ENCODE measurements around the gene CBX7.

Gene CBX7

DNA sequence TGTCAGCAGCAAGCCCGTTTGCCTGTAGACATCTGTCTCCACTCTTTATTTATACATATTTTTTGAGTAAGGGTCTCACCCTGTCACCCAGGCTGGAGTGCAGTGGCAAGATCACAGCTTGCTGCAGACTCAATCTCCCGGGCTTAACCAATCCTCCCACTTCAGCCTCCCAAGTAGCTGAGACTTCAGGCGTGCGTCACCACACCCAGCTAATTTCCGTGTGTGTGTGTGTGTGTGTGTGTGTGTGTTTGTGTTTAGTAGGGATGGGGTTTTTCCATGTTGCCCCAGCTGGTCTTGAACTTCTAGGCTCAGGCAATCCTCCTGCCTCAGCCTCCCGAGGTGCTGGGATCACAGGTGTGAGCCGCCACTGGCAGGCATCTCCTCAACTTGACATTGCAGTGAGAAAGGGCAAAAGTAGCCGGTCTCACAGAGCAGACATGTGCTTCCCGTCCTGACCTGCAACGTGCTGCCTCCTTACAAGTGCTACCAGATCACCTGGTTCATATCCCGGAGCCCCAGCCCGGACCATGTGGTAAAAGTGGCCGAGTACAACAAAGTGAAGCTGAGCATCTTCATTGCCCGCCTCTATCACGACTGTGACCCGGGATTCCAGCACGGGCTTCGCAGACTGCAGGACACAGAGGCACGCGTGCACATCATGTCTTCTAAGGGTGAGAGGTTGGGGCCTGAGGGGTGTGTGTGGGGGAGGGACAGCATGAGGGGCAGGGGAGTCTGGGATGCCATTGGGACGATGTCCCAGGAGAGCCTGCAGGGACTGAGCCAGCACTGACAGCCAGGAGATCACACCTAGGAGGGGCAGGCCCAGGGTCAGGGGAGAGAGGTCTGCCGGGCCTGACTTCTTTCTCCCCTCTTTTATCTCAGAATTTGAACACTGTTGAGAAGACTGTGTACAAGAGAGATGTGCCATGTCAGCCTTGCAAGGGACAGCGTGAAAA is 61.1 kb downstream of the CBX7 start:
- Histone ChIP-seq H3K4me3 (ENCODE audit: low read length) (no peak overlapping the region), H3K4me1 (ENCODE audit: control insufficient read depth, low read depth, low read length) (peaks cover 6% of the 10 kb centered on the region), H3K27me3 (ENCODE audit: control insufficient read depth, insufficient read depth, low read length) (no peaks in the 10 kb centered on the region), H3K27ac (ENCODE audit: low read length) (no peak overlapping the region), H3K9me3 (ENCODE audit: control insufficient read depth, low read depth, low read length) (no peaks in the 10 kb centered on the region), H3K9ac (ENCODE audit: low read length) (no peak overlapping the region), H3K36me3 (ENCODE audit: control insufficient read depth, low read depth, low read length) (no peaks in the 10 kb centered on the region)

DNA sequence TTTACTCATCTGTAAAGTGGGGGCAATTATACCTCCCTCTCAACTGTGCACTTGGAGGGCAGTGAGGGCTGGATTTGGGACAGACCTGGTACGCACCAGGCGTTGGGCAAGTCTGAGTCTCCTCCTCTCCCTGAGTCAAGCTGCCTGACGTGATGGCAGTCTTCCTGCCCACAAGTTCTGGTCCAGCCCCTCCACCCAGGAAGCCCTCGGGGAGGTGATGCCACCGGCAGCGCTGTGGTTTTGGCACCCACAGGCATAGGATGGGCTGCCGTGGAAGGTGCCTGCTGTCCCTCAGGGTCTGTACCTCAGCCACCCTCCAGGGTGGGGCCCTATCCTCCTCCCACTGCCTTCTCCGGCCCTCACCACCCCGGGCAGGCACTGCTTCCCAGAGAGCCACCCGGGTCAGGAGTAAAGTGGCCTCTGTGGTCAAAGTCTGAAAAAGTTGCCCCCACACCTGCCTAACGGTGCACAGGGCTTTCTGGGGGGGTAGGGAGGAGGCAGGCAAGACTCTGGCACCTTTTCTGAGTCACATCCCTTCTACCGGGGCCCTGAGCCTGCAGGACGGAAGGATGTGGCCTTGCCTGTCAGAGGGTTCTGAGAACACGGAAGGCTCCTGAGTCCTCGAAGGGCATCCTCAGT is 61.9 kb downstream of the CBX7 start:
- Histone ChIP-seq H3K27me3 (ENCODE audit: control insufficient read depth, insufficient read depth, low read length) (no peaks in the 10 kb centered on the region), H3K9ac (ENCODE audit: low read length) (no peak overlapping the region), H3K9me3 (ENCODE audit: control insufficient read depth, low read depth, low read length) (no peaks in the 10 kb centered on the region), H3K36me3 (ENCODE audit: control insufficient read depth, low read depth, low read length) (no peaks in the 10 kb centered on the region), H3K27ac (ENCODE audit: low read length) (no peak overlapping the region), H3K4me1 (ENCODE audit: control insufficient read depth, low read depth, low read length) (peaks cover 6% of the 10 kb centered on the region), H3K4me3 (ENCODE audit: low read length) (no peak overlapping the region)

- Histone ChIP-seq H3K9ac (ENCODE audit: low read length) (no peak overlapping the region), H3K4me3 (ENCODE audit: low read length) (no peak overlapping the region), H3K27ac (ENCODE audit: low read length) (no peak overlapping the region), H3K27me3 (ENCODE audit: control insufficient read depth, insufficient read depth, low read length) (no peaks in the 10 kb centered on the region), H3K4me1 (ENCODE audit: control insufficient read depth, low read depth, low read length) (peaks cover 6% of the 10 kb centered on the region), H3K36me3 (ENCODE audit: control insufficient read depth, low read depth, low read length) (no peaks in the 10 kb centered on the region), H3K9me3 (ENCODE audit: control insufficient read depth, low read depth, low read length) (no peaks in the 10 kb centered on the region)
Observed at GRCh38 chr22:39089928-39090327, 62.6 kb downstream of the CBX7 start.

DNA sequence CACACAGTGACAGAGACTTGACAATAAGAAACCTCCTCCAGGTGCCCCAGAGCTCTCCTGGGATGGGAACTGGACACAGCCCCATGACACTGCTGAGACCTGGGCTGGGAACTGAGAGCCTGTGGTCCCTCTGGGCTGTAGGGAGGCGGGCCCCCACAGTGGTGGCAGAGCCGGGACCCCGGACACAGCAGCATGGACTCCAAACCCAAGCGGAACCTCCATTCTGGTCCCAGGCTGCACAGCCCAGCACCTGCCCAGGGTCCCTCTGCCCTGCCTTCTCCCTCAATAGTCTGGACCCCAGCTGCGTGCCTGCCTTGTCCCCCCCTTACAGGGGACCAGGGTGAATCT is 63.8 kb downstream of the CBX7 start:
- Histone ChIP-seq H3K9me3 (ENCODE audit: control insufficient read depth, low read depth, low read length) (no peaks in the 10 kb centered on the region), H3K9ac (ENCODE audit: low read length) (no peak overlapping the region), H3K36me3 (ENCODE audit: control insufficient read depth, low read depth, low read length) (no peaks in the 10 kb centered on the region), H3K27me3 (ENCODE audit: control insufficient read depth, insufficient read depth, low read length) (no peaks in the 10 kb centered on the region), H3K4me1 (ENCODE audit: control insufficient read depth, low read depth, low read length) (peaks cover 6% of the 10 kb centered on the region), H3K27ac (ENCODE audit: low read length) (no peak overlapping the region), H3K4me3 (ENCODE audit: low read length) (no peak overlapping the region)

GRCh38 chr22:39087881-39088684 is 64.4 kb downstream of the CBX7 start:
- H3K36me3 ChIP-seq (ENCODE audit: control insufficient read depth, low read depth, low read length): no peaks in the 10 kb centered on the region
- H3K4me1 ChIP-seq (ENCODE audit: control insufficient read depth, low read depth, low read length): peaks cover 6% of the 10 kb centered on the region
- H3K27me3 ChIP-seq (ENCODE audit: control insufficient read depth, insufficient read depth, low read length): no peaks in the 10 kb centered on the region
- H3K9me3 ChIP-seq (ENCODE audit: control insufficient read depth, low read depth, low read length): no peaks in the 10 kb centered on the region
- H3K4me3 ChIP-seq (ENCODE audit: low read length): no peak overlapping the region
- H3K9ac ChIP-seq (ENCODE audit: low read length): no peak overlapping the region
- H3K27ac ChIP-seq (ENCODE audit: low read length): no peak overlapping the region

- Histone ChIP-seq H3K27ac (ENCODE audit: low read length) (no peak overlapping the region), H3K9me3 (ENCODE audit: control insufficient read depth, low read depth, low read length) (no peaks in the 10 kb centered on the region), H3K4me3 (ENCODE audit: low read length) (no peak overlapping the region), H3K27me3 (ENCODE audit: control insufficient read depth, insufficient read depth, low read length) (no peaks in the 10 kb centered on the region), H3K4me1 (ENCODE audit: control insufficient read depth, low read depth, low read length) (peaks cover 6% of the 10 kb centered on the region), H3K9ac (ENCODE audit: low read length) (no peak overlapping the region), H3K36me3 (ENCODE audit: control insufficient read depth, low read depth, low read length) (no peaks in the 10 kb centered on the region)
Observed at GRCh38 chr22:39087098-39087497, 65.4 kb downstream of the CBX7 start.

DNA sequence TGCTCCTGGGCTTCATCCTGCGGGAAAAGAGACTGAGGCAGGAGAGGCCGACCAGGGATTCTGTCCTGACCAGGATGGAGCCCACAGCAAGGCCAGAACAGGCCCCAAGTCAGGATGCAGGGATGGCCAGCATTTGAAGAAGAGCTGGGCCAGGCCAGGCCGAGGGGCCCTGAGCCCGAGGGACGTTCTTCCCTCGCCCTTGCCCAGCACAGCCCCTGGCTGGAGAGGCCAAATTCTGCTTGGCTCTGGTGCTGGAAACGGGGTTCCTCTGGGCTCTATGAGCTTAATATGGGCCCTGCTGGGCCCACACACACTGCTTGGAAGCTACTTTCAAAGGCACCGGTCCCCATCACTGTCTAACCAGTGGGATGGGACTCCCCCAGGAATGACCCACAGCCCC is 67.8 kb downstream of the CBX7 start:
- Histone ChIP-seq H3K27ac (ENCODE audit: low read length) (no peak overlapping the region), H3K4me3 (ENCODE audit: low read length) (no peak overlapping the region), H3K4me1 (ENCODE audit: control insufficient read depth, low read depth, low read length) (peaks cover 6% of the 10 kb centered on the region), H3K27me3 (ENCODE audit: control insufficient read depth, insufficient read depth, low read length) (no peaks in the 10 kb centered on the region), H3K9me3 (ENCODE audit: control insufficient read depth, low read depth, low read length) (no peaks in the 10 kb centered on the region), H3K9ac (ENCODE audit: low read length) (no peak overlapping the region), H3K36me3 (ENCODE audit: control insufficient read depth, low read depth, low read length) (no peaks in the 10 kb centered on the region)

GRCh38 chr22:39083212-39084165 is 69.0 kb downstream of the CBX7 start:
- H3K9me3 ChIP-seq (ENCODE audit: control insufficient read depth, low read depth, low read length): no peaks in the 10 kb centered on the region
- H3K36me3 ChIP-seq (ENCODE audit: control insufficient read depth, low read depth, low read length): no peaks in the 10 kb centered on the region
- peaks cover 6% of the 10 kb centered on the region for H3K4me1 ChIP-seq (ENCODE audit: control insufficient read depth, low read depth, low read length)
- H3K4me3 ChIP-seq (ENCODE audit: low read length): no peak overlapping the region
- H3K27ac ChIP-seq (ENCODE audit: low read length): no peak overlapping the region
- no peaks in the 10 kb centered on the region for H3K27me3 ChIP-seq (ENCODE audit: control insufficient read depth, insufficient read depth, low read length)
- no peak overlapping the region for H3K9ac ChIP-seq (ENCODE audit: low read length)

DNA sequence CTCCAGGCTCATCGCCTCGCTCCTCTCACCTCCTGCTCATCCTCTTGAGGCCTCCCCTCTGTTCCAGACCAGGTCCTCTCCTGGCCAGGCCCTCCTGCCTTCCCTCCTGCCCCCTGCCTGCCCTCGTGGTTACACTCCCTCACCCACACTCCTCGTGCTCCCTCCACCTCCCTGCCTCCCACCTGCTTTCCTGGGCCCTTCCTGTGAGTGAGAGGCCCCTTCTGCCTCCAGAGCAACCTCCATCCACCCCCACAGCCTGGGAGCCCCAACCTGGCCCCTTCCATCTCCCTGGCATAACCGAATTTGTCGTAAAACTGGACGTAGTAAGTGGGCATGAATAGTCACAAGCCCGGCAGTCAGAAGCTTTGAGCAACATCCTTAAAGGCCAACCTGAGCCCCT is 70.9 kb downstream of the CBX7 start:
- Histone ChIP-seq H3K27ac (ENCODE audit: low read length) (no peak overlapping the region), H3K4me3 (ENCODE audit: low read length) (no peak overlapping the region), H3K27me3 (ENCODE audit: control insufficient read depth, insufficient read depth, low read length) (no peaks in the 10 kb centered on the region), H3K4me1 (ENCODE audit: control insufficient read depth, low read depth, low read length) (no peaks in the 10 kb centered on the region), H3K36me3 (ENCODE audit: control insufficient read depth, low read depth, low read length) (no peaks in the 10 kb centered on the region), H3K9me3 (ENCODE audit: control insufficient read depth, low read depth, low read length) (no peaks in the 10 kb centered on the region), H3K9ac (ENCODE audit: low read length) (no peak overlapping the region)

GRCh38 chr22:39081016-39081415 is 71.5 kb downstream of the CBX7 start:
- H3K4me3 ChIP-seq (ENCODE audit: low read length): no peak overlapping the region
- no peaks in the 10 kb centered on the region for H3K4me1 ChIP-seq (ENCODE audit: control insufficient read depth, low read depth, low read length)
- no peak overlapping the region for H3K27ac ChIP-seq (ENCODE audit: low read length)
- H3K9ac ChIP-seq (ENCODE audit: low read length): no peak overlapping the region
- no peaks in the 10 kb centered on the region for H3K9me3 ChIP-seq (ENCODE audit: control insufficient read depth, low read depth, low read length)
- no peaks in the 10 kb centered on the region for H3K36me3 ChIP-seq (ENCODE audit: control insufficient read depth, low read depth, low read length)
- no peaks in the 10 kb centered on the region for H3K27me3 ChIP-seq (ENCODE audit: control insufficient read depth, insufficient read depth, low read length)

All from iPS-18a (cell line).